Cerebellar cortex (tissue), 1 donor: ENCODE measurements around the gene DBNL.
A peak's percentile ranks its signal among the peaks of the same experiment; 100 is the strongest.

ENCODE experiments used
- DNase-seq: peaks from one replicate; pipeline ENCODE4 v3.0.0-alpha.2; 2015; ENCODE audit warnings: low spot score

DBNL gene

DNA sequence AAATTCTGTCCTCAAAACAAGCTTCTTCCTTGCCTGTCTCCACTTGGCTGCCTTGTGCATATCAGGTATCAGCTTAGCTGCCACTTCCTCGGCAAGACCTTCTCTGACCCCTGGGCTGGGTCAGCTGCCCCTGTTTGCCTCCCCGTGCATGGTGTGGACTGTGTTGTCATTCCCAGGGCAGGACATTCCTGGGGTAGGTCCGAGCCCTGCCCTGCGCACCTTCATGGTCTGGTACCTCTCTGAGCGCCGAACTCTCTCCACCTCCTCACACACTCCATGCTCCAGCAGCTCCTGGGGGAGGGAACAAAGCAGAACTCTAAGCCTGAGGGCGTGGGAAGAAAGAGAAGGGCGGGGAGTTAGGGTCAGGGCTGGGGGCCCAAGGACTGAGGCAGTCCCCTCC, 34.0 kb downstream of the DBNL start:
- DNase-seq: no peak

DNA sequence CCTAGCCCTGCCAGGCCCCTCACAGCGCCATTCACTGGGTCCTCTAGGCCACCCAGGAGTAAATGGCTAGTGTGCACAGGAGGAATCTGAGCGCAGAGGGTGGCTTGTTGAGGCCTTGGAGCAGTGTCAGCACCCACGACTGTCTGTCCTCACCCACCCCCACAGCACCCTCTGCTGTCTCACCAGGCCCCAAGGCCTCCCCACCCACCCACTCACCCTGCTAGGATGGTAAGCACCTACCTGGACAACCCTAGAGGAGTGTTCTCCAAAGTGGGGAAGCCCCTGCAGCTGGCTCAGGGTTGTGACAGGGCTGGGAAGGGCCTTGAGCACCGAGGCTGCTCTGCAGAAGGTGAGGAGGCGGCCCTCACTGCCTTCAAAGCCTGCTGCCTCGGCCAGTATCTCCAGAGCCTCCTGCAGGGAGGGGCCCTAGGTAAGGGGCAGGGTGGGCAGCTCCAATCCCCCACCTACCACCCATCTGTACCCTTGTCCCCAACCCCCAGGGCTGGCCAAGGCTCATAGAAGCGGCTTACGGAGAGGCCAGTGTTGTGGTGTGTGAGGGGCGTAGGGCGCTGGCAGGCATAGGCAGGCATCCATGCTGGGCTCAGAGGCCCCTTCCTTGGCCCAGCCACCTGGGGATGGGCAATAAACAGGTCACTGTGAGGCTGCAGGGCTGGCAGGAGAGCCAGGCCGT, 35.0 kb downstream of the DBNL start:
- no peak for DNase-seq

DNA sequence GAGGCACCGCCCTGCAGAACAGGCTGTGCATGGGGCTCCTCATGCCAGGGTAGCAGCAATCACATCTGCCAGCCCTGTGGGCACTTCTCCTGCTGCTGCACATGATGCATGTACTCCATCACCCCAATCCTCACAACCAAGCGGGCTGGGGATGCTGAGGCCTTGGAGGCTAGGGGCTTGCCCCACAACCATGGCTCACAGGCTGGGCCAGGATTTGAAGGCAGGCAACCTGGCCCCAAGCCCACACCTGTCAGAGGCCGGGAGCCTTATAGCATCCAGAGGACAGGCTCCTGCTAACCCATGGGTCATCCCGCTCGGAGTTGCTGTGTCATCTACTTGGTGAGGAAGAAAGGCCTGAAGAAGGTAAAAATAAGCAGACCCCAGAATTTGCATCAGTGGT, 35.6 kb downstream of the DBNL start:
- no peak for DNase-seq

DNA sequence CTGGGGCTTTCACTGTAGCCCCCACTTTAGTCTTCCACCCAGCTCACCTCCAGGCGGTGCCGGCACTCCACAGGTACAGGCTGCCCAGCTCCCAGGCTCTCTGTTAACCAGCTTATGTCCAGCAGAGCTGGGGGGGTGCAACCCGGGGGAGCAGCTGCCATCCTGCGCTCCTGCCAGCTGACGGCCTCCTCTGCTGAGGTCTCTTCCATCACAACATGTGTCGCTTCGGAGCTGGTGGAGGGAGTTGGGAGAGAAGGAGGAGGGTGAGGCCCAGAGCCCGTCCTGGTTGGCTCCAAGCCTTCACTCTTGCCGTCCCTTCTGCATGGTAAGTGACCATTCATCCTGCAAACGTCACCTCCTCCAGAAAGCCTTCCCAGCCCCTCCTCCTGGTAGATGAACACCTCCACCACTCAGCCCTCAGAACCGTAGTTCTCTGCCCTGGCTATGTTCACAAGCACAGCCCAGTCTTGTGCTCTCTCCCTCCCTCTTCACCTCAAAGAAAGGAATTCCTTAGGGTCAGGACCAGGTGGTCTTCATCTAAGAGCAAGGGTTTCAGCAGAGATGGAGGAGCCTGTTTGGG, 36.3 kb downstream of the DBNL start:
- no peak for DNase-seq

DNA sequence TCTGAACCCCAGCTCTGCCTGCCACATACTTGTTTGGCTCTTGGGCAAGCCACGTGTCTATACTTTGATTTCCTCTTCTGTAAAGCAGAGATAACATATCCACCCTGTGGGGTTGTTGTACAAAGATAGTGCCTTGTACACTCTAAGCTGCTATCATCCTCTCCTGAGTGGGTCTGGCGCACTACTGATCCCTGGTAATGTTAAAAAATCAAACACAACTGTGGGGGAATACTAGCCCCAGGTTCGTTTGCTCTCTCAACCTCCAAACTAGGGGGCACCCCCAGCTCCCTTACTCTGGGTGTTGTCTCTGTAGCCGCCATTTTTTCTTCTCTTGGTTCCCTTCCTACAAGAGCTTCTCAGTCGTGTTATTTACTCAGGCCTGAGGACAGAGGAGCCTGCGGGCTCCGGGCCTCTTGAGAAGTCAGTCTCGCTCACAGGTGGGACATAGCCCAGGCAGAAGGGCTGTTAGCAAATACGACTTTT, 36.8 kb downstream of the DBNL start:
- no peak for DNase-seq

DNA sequence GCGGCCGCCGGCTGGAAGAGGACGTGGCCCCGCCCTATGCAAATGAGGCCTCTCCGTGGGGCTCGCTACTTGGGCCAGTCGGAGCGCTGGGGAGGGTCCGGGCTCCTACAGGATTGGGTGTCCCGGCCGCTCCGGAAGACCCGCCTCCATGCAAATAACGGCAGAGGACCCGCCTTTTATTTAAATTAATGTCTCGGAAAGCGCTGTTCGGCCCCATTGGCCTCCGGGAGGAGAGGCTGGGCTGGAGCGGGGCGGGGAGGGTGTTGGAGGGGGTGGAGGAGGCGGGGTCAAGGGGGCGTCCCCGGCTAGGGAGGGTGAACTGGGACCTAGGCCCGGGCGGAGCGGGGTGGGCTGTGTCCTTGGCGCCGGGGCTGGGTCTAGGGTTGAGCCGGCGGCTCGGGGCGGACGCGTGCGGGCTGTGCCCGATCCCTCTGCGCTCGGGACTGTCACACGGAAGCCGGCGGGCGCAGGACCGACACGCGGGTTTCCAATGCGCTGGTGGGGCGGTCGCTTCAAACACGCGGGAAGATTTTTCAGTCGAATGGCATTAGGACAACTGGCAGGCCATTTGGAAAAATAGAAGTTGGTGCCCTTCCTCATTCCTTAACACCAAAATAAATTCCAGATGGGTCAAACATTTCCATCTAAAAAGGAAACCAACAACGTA, 38.2 kb downstream of the DBNL start:
- peak; percentile 99 for DNase-seq

DNA sequence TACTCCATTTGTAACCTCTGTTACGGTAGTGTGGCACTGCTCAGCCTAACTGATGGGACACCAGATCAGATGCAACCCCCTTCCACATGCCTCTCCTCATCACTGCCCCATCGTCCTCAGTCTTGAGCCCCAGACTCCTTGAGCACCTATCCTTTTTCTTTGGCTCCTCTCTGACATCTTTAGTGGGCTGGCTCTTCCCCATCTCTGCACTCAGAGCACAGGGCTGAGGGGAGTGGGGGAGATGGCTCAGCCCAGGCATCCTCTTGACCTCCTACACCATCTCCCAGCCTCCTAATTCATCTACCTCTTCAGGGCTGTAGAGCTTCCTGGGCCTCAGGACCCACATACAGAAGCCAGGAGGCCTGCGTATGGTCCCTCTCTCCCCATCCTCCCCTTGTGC, 39.3 kb downstream of the DBNL start:
- no peak for DNase-seq

DNA sequence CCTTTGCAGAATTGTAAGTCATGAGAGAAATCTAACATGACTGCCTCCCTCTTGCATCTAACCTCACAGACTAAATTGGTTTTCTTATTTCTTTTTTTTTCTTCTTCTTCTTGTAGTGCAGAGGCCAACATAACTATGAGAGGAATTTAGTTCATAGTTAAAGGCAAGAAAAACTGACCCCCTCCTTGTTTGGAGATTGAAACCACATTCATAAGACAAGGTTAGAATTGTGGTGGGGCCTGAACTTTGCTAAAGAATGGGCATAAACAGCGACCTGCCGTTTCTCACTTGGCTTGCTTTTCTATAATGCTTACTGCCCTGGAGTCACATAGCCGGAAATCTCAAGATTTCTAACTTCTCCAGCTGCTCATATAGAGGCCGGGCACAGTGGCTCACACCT, 40.2 kb downstream of the DBNL start:
- no peak for DNase-seq

DNA sequence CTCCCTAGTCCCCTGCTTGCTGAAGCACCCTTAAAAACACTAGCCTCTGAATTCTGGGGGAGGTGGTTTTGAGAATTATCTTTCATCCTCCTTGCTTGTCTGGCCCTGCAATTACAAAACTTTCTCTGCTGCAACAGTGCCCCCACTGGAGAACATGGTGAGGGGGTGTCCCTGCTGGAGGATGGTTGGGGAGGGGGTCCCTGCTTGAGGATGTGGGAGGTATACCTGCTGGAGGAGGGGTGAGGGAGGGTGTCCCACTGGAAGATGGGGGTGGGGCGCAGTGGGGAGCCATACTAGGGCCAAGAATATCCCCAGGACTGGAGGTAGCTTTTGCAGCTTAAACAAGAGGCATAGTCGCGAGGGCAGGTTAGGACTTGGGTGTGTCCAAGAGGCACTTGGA, 41.0 kb downstream of the DBNL start:
- no peak for DNase-seq

DNA sequence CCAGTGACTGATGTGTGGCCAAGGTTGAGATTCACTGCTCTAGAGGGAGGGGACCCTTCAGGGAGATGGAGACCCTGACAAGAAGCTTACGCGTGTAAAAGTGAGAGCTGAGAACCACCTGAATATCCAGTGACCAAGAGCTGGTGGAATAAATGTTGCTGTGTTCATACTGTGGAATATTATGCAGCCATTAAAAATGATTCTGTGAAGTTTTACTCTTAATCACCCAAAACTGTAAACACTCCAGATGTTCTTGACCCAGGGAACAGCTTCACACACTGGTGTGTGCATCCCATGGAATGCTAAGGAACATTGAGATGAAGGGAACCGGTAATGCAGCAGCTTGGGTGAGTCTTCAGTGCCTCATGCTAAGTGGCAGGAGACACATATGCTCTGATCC, 42.1 kb downstream of the DBNL start:
- no peak for DNase-seq

DNA sequence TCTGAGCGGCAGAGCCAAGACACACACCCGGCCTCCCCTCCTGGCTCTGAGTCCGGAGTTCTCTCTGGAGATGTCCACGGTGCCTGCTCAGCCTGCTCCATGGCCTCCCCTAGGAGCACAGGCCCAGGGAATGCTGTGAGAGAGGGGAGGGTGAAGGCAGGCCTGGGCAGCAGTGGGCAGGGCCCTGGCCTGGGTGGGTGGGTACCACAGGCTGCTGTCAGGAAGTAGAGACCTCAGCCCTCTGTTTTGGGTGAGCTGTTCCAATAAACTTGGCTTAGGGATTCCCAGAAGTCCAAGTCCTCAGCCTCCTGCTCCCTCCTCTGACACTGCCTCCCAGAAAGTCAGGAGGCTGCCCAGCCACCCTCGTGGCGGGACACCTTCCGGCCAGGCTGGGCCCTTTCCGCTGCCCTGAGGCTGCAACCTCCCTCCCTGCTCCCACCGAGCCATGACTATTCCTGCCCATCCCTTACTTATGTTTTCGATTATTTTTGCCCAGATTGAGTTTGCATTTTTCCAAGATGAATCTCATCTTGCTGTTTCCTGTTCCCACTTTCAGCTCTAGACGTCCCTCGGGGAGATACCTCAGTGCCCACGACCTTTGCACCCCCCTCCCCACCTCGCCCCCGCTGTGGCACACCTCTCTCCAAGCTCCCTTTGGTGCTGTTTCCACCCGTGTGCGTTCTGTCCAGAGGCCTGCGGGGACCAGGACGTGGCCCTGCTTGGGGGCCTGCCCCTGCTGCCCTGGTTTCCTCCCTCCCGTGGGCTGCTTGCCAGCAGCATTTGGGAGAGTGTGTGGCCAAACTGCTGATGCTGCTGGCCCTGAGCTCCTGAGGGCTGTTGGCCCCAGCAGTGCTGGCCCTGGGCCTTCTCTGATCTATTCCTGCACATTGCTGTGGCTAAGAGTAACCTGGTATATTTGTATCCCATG, 43.7 kb downstream of the DBNL start:
- peak; percentile 53 for DNase-seq

DNA sequence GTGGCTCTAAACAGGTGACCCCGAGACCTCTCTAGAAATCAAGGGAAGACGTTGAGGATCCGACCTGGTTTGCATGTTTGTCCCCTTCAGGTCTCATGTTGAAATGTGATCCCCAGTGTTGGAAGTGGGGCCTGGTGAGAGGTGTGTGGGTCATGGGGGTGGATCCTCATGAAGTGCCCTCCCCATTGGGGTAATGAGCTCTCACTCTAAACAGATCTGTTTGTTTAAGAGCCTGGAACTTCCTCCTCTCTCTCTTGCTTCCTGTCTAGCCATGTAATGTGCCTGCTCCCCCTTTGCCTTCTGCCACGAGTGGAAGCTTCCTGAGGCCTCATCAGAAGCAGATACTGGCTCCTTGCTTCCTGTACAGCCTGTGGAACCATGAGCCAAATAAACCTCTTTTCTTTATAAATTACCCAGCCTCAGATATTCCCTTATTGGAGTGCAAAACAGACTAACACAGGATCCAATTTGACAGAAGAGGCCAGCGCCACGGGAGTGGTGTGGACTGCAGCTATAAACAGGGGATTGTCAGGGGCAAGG, 48.7 kb downstream of the DBNL start:
- DNase-seq: no peak

DNA sequence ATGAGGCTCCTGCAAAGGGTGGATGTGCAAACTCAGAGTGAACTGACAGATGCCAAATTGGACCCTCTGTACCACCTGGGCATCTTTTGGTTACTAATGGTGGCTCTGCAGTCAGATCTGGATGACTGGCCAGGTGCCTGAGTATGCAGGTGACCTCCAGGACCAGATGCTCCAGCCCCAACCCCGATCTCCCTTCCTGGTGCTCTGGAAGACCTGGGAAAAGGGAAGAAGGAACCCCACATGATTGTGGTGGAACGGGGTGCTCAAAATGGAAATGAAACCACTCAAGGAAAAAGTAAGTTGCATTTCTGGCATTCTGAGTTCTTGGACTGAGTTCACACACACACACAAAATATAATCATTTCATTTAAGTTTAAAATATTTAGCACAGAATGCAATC, 49.9 kb downstream of the DBNL start:
- DNase-seq: no peak

DNA sequence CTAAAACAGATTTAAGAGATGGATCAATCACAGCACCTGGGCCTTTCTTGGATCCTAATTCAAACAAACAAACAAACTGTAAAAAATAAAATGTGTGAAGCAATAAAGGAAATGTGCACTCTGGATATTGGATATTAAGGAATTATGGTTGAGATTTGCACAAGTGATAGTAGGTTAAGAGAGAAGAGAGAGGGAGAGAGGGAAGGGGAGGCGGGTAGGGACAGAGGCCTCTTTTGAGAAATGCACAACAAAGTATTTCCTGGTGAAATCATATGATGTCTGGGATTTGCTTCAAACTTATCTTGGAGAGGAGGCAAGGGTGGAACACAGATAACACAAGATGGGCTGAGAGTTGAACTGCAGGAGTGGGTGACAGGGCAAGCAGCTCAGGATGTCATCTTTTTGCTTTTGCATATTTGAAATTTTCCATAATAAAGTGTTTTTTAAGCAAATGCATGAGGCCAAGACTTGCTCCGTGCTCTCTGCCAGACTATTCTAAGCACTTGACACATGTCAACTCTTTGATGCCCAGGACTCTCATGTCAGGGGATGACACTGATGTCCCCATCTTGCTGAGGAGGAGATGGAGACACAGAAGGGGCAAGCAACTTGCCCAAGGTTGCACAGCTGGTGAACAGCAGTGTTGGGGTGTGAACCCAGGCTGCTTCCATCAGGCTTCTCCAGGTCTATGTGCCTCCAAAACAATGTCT, 50.5 kb downstream of the DBNL start:
- no peak for DNase-seq

DNA sequence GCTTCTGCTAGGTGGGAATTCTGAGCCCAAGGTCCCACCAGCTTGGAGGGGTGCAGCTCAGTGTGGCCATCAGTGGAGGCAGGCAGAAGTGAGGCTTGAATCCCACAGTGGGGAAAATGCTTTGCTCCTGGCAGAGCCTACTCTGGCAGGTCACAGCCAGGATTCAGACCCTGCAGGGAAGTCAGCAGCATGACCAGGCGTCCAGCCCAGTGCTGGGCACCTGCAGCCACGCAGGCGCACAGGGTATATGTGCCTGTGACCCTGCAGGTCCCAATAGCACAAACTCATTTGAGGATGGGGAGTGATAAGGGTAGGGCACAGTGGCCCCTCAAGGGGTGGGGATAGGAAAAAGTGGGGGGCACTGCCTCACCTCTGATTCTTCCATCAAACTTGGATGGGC, 51.3 kb downstream of the DBNL start:
- DNase-seq: no peak

DNA sequence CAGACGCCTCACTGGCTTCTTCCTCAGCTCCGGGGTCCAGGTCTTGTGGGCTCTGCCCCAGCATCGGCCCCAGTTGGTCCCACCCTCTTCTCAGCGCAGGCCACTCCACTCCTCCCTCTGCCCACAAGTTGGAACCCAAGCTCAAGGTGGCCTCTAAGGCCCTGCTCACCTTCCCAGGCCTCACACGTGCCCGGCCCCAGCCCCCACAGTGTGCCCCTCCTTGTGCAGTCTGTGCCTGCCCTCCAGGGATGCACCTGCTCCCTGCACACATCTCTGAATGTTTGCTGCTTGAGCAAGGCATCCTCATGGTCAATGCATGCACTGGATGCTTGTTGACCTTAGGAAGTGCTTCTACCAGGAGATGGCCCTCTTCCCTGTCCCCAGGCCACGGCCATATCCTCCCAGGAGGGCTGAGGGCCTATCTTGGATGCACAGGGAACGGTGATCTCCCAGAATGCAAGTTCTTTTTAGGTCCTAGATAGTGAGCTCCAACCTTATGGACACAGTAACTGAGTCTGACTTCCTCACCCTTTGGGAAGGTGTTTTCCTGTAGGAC, 51.9 kb downstream of the DBNL start:
- no peak for DNase-seq

DNA sequence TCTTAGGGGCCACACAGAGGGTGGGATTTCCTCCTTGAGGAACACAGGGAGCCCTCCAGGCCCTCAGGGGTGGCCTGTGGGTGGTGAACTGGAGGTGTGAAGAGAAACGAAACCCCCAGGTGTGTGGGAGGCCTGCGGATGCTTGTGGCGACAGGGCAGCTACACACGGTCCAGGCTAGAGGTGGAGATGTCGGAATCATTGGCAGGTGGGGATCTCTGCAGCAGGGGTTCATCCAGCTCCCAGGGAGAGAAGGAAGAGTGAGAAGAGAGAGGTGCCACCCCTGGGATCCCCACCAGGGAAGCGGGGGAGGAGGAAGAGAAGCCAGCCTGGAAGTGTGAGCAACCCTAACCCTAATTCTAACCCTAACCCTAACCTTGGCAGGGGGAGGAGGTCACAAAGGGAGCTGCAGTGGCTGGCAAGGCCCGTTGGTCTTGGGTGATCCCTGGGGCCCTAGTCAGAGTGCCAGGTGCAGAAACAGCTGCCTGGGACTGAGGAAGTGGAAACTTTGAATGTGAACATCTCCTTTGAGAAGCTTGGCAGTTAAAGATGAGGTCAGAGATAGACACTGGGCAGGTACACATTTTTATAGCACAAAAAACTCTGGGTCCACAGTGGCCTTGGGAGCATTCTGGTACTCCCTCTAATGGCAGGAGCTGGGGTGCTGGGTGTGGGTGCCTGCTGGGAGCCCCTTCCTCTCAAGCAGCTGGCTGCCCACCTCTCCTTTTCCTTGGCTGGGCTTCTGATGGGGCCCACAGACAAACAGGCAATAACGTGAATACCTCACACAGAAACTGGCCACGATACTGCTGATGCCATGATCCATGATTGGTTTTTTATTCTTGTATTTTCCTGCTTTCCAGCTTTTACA, 52.8 kb downstream of the DBNL start:
- no peak for DNase-seq

DNA sequence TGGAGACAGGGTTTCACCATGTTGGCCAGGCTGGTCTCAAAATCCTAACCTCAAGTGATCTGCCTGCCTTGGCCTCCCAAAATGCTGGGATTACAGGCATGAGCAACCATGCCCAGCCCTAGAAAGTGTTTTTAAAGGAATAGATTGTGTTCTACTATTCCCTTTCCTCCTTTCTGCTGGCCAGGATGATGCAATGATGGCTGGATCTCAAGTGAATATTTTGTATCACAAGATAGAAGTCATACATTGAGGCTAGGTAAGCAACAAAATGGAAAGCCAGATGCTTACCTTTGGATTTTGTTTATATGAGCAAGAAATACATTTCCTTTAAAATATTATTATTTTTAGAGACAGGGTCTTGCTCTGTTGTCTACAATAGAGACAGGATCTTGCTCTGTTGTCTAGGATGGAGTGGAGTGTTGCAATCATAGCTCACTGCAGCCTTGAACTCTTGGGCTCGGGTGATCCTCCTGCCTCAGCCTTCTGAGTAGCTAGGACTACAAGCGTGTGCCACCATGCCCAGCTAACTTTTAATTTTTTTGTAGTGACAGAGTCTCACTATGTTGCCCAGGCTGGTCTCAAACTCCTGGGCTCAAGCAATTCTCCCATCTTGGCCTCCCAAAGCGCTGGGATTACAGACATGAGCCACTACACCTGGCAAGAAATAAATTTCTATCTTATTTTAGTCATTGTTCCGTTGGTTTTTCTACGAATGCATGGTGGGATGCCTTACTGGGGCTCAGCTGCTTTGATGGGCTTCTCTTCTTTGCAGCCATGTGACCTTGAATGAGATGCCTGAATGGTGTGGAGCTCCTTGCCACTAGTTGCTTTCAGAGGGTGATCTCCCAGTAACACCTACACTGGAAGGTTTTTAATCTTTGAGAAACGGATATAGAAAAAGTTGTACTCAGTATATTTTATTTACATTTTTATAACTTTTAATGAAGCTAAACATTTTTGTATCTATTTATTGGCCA, 53.9 kb downstream of the DBNL start:
- DNase-seq: no peak

DNA sequence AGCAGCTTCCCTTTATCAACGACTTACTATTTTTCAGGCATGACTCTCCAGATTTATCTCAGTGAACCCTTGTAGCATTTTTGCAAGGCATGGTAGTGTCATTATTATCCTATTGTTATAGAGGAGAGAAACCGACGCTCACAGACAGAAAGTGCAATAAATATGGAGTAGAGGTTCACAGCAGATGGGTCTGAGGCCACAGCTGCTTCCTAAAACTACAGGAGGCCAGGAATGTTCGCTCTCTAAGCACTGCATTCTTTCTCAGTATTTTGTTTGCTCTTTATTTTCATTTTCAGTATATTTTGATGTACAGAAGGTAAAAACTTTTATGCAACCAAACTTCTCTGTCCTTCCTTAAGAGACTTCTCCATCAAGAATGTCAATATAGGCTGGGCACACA, 55.2 kb downstream of the DBNL start:
- DNase-seq: no peak
